HCT116 (cell line): Measurements from ENCODE around the gene ELAVL1.

Experiments
- CTCF ChIP-seq, 3 experiments: fragments of 200-600 bp in 1 of 3; sonication (generic) in 1 of 3; IDR thresholded peaks in 2 of 3; conservative IDR thresholded peaks in 1 of 3; 2 replicates each; pipeline ENCODE4 v1.5.1; 2012 to 2017; ENCODE audit warnings: low read depth in 2 of 3, low read length in 2 of 3, antibody characterized with exemption in 1 of 3, borderline replicate concordance in 1 of 3, control low read depth in 1 of 3, mild to moderate bottlenecking in 1 of 3, mixed read lengths in 1 of 3, mixed run types in 1 of 3, moderate library complexity in 1 of 3; ENCODE audit not compliant: insufficient read depth in 1 of 3
- EGR1 ChIP-seq: IDR thresholded peaks from 2 replicates; pipeline ENCODE4 v1.6.1; 2012; ENCODE audit warnings: low read depth
- EZH2 ChIP-seq: fragments of 200-600 bp; sonication (generic); IDR thresholded peaks from 2 replicates; pipeline ENCODE4 v1.6.1; 2017; ENCODE audit warnings: antibody characterized with exemption, mixed run types
- EZH2phosphoT487 ChIP-seq: fragments of 200-600 bp; IDR thresholded peaks from 2 replicates; pipeline ENCODE4 v1.6.1; 2018; ENCODE audit warnings: antibody characterized with exemption, borderline replicate concordance
- FOSL1 ChIP-seq: IDR thresholded peaks from 2 replicates; pipeline ENCODE4 v1.6.1; 2012; ENCODE audit warnings: low read depth
- POLR2A ChIP-seq: IDR thresholded peaks from 2 replicates; pipeline ENCODE4 v1.7.0; 2011; ENCODE audit warnings: borderline replicate concordance; ENCODE audit not compliant: insufficient read depth, insufficient read length; ENCODE audit errors: extremely low read depth
- REST ChIP-seq: IDR thresholded peaks from 2 replicates; pipeline ENCODE4 v1.6.1; 2012; ENCODE audit warnings: low read depth
- SIN3A ChIP-seq: IDR thresholded peaks from 2 replicates; pipeline ENCODE4 v1.6.1; 2012; ENCODE audit warnings: low read depth
- SP1 ChIP-seq: IDR thresholded peaks from 2 replicates; pipeline ENCODE4 v1.6.1; 2012; ENCODE audit warnings: low read depth
- TCF7L2 ChIP-seq: IDR thresholded peaks from 2 replicates; pipeline ENCODE4 v1.7.0; 2011; ENCODE audit warnings: borderline replicate concordance, inconsistent platforms; ENCODE audit not compliant: insufficient read depth, insufficient read length; ENCODE audit errors: extremely low read depth
- ZBTB33 ChIP-seq: IDR thresholded peaks from 2 replicates; pipeline ENCODE4 v1.6.1; 2011; ENCODE audit warnings: mild to moderate bottlenecking, low read length, moderate library complexity; ENCODE audit not compliant: insufficient replicate concordance; ENCODE audit errors: extremely low read depth

- TF ChIP-seq CTCF (IDR thresholded peaks at IDR 0.05 in 2 of 3, conservative IDR thresholded peaks at IDR 0.05 in 1 of 3; ENCODE audit: borderline replicate concordance in 1 of 3, insufficient read depth in 1 of 3, low read depth in 2 of 3, low read length in 2 of 3) (no peak), FOSL1 (no peak), EZH2 (no peak), SP1 (no peak), EZH2phosphoT487 (no peak), POLR2A (no peak), TCF7L2 (no peak), SIN3A (no peak), REST (no peak), ZBTB33 (no peak), EGR1 (no peak)
Measured at GRCh38 chr19:7931221-7932061, 74.0 kb downstream of the ELAVL1 start.
